ENCODE measurements around the gene BABAM2. TPM values are rescaled to one million over a fixed set of nuclear protein-coding genes. Genes with fewer than 3 reads are reported as not detected.

The BABAM2 gene
- total and polyA plus RNA-seq, 9 of the 15 experiments (the other 6 are each of a cell fraction or from before 2014, with no cell fraction given), result 10.9 to 37.4 (median 25.6) TPM

- Histone ChIP-seq H3K9ac (ENCODE audit: insufficient read depth in 1 of 2, low read depth in 2 of 2, low read length in 2 of 2) (no peak overlapping the region), H3K36me3 (ENCODE audit: control insufficient read depth, insufficient read depth, low read length) (no peaks in the 10 kb centered on the region), H3K9me3 (replicated peaks; ENCODE audit: control insufficient read depth, insufficient read depth, low read depth, low read length) (no peaks in the 10 kb centered on the region), H3K27me3 (ENCODE audit: control insufficient read depth in 2 of 2, insufficient read depth in 2 of 2, low read length in 2 of 2) (no peaks in the 10 kb centered on the region), H3K4me1 (replicated peaks in 1 of 2; ENCODE audit: control insufficient read depth in 2 of 2, insufficient read depth in 2 of 2, low read length in 2 of 2) (peaks cover 3 to 5% of the 10 kb centered on the region in 2 experiments; a peak in 2 of 5 replicates), H2AFZ (ENCODE audit: low read depth, low read length) (no peak overlapping the region), H3K4me2 (ENCODE audit: insufficient read depth, low read length) (no peak overlapping the region), H4K20me1 (replicated peaks; ENCODE audit: control insufficient read depth, insufficient read depth, low read length) (no peaks in the 10 kb centered on the region), H3K9me1 (ENCODE audit: control insufficient read depth, insufficient read depth, low read length) (no peaks in the 10 kb centered on the region), H3K27ac (ENCODE audit: extremely low read depth, low read depth, low read length) (no peak overlapping the region), H3K4me3 (no peak overlapping the region), H3K79me2 (ENCODE audit: control insufficient read depth, insufficient read depth, low read length) (no peaks in the 10 kb centered on the region)
- ATAC-seq, result peak; percentile 62
- CTCF ChIA-PET (ENCODE audit: low intra/inter-chr PET ratio), result no interaction called here
- FAIRE-seq, result no peak
- no TSS peak for BruUV-seq (replicated peaks)
- DNase-seq (ENCODE audit: extremely low read depth in 1 of 4, low spot score in 3 of 4), result no peak
- POLR2A ChIA-PET, result interaction anchor here (0.6 to 0.7 kb wide), 2 partner anchors 130 to 515 kb away, joined by 3 read pairs; no protein-coding TSS in a partner anchor
- intact Hi-C loops (cut with micrococcal nuclease) (no loop called here), in situ Hi-C loops (cut with MboI) (no loop called here)
- 76% methylated on average over 15 of the region's 15 CpGs for WGBS (ENCODE audit: insufficient coverage, low coverage, missing lambda C conversion rate)
- no peak for TF ChIP-seq XRCC4 (IDR thresholded peaks at IDR 0.05; ENCODE audit: extremely low read depth, insufficient read depth, insufficient read length)
- no peak for TF ChIP-seq SMARCC2 (IDR thresholded peaks at IDR 0.05; ENCODE audit: low read depth)
- no peak for TF ChIP-seq DMBX1 (CRISPR knock-in tag; IDR thresholded peaks at IDR 0.05; ENCODE audit: borderline replicate concordance)
- no peak for TF ChIP-seq EHMT2 (IDR thresholded peaks at IDR 0.05)
- TF ChIP-seq BHLHE40 (IDR thresholded peaks at IDR 0.05; ENCODE audit: low read length), result no peak
- TF ChIP-seq CHD2 (IDR thresholded peaks at IDR 0.05; ENCODE audit: low read depth, low read length), result no peak
- TF ChIP-seq ZFP30 (CRISPR knock-in tag; IDR thresholded peaks at IDR 0.05; ENCODE audit: borderline replicate concordance), result no peak
- no peak for TF ChIP-seq MGA (IDR thresholded peaks at IDR 0.05)
- TF ChIP-seq RAD21 (CRISPR knock-in tag; conservative IDR thresholded peaks at IDR 0.05 in 1 of 2, IDR thresholded peaks at IDR 0.05 in 1 of 2), result peak in 1 of 2 experiments; percentile 15; a peak in 1 of 4 replicates
- no peak for TF ChIP-seq CCAR2 (IDR thresholded peaks at IDR 0.05; ENCODE audit: low read depth, low read length)
Observed at GRCh38 chr2:28319118-28320008, 428.8 kb downstream of the BABAM2 start.
